SK-N-DZ (cell line): ENCODE measurements around the gene ARID4B.

Experiments used
- DNase-seq: peaks from one replicate; pipeline ENCODE4 v3.0.0-alpha.2; 2015; ENCODE audit warnings: low spot score
- small RNA-seq, 2 experiments: library from RNA; depleted of rRNA; stranded (forward); fragments of <200 nt; gene quantifications; one replicate each; pipeline ENCODE3, GENCODE V24; 2014

The ARID4B gene

DNA sequence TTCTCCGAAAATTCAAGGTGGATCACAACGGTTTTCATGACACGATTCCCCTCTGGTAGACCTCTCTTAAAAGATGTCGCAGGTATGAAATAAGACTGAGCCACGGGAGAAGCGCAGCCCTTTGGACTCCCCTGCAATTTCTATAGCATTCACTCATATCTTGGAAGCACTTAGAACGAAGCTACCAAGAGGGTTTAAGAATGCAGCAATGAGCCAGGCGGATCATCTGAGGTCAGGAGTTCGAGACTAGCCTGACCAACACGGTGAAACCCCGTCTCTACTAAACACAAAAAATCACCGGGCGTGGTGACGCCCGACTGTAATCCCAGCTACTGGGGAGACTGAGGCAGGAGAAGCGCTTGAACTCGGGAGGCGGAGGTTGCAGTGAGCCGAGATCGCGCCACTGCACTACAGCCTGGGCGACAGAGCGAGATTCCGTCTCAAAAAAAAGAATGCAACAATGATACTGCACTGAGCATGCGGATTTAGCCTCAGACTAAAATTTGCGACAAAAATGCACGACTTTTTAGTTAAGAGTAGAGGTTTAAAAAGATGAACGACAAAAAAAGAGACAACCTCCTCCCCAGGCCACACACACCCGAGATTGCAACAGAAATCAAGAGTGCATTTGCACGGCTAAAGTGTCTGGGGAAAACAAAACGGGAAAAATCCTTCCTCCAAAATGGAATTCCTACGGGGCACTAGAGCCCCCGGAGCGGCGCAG, 200.1 kb downstream of the ARID4B start:
- no peak for DNase-seq

DNA sequence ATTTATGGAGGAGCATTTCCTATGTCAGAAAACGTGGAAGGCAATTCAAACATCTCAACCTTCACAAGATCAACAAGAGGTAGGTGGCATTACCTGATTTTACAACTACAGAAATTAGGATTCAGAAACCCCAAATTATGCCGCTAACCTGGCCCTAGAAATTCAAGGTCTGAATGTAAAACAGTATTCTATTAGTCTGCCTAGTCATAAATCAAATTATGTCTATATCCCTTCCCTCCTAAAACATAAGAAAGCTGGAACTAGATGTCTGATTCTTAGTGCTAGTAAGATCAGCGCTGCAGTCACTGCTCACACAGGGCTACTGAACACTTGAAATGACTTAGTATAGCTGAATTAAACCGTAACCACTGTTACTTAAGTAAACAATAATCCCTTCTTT, 200.8 kb downstream of the ARID4B start:
- no peak for DNase-seq

- DNase-seq, result no peak
Observed at GRCh38 chr1:235124665-235125064, 203.3 kb downstream of the ARID4B start.

DNA sequence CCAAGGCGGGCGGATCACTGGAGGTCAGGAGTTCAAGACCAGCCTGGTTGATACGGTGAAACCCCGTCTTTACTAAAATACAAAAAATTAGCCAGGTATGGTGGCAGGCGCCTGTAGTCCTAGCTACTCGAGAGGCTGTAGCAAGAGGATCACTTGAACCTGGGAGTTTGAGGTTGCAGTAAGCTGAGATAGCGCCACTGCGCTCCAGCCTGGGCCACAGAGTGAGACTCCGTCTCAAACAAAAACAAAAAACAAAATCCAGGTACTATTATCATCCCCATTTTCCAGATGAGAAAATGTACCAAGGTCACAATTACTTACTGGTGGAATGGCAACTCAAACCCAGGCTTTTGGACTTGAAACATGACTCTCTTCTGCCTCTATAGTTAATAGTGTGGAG, 203.9 kb downstream of the ARID4B start:
- no peak for DNase-seq

DNA sequence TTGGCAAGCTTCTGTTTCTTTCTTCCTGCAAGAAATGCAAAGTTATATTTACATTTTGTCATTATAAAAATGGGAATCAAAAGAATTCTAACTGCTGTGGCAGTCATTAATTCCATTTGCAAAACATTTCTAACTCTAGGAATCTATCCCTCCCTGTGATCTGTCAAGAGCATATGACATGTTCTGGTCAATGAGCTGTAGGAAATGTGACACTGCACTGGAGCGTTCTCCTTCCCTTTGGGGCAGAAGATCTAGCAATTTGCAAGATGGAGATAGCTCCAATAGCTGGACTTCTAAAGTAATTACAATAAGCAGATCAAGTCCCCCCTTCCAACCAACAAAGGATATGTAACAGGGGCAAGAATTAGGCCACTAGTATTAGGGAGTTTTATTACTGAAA, 205.6 kb downstream of the ARID4B start:
- DNase-seq, result no peak

Small RNAs within 50 kb of the gene (small RNA-seq; reads per million reads assigned to genes)
- gene AL391994.1 (0 reads per million in 2 experiments), gene MIR4753 (0 to 0.04 reads per million in 2 experiments), gene SNORA14B (2.1 to 3.1 reads per million in 2 experiments)
